AG09319 (cell line): Measurements from ENCODE around the gene GLI1.

Experiments used
- DNase-seq: peaks from one replicate; pipeline ENCODE4 v3.0.0-alpha.2; 2010; ENCODE audit warnings: low read depth; ENCODE audit errors: extremely low read depth
- TF ChIP-seq, protein P1 (sequence below): IDR thresholded peaks from 2 replicates; pipeline ENCODE4 v1.5.1; 2011; ENCODE audit warnings: low read depth, mild to moderate bottlenecking, inconsistent platforms, low read length, moderate library complexity

GLI1 gene

DNA sequence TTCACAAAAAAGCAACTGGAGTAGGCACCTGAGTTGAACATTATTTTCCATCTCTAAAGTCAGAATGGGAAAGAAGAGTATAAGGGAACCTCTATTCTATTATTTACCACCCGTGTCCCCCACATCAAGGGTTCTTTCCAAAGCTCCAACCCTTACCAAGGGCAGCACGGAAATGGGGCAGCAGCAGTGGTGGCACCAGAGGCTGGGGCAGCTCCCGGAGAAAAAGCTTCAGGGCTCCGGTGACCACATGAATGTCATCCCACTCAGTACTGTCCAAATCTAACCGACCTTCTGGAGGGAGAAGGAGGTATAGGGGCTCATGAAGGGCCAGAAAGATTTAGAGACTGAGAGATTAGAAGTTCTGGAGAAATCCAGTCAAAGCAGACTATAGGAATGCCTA, 14.3 kb downstream of the GLI1 start:
- TF ChIP-seq, protein P1, sequence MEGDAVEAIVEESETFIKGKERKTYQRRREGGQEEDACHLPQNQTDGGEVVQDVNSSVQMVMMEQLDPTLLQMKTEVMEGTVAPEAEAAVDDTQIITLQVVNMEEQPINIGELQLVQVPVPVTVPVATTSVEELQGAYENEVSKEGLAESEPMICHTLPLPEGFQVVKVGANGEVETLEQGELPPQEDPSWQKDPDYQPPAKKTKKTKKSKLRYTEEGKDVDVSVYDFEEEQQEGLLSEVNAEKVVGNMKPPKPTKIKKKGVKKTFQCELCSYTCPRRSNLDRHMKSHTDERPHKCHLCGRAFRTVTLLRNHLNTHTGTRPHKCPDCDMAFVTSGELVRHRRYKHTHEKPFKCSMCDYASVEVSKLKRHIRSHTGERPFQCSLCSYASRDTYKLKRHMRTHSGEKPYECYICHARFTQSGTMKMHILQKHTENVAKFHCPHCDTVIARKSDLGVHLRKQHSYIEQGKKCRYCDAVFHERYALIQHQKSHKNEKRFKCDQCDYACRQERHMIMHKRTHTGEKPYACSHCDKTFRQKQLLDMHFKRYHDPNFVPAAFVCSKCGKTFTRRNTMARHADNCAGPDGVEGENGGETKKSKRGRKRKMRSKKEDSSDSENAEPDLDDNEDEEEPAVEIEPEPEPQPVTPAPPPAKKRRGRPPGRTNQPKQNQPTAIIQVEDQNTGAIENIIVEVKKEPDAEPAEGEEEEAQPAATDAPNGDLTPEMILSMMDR, result no peak
- DNase-seq, result no peak

DNA sequence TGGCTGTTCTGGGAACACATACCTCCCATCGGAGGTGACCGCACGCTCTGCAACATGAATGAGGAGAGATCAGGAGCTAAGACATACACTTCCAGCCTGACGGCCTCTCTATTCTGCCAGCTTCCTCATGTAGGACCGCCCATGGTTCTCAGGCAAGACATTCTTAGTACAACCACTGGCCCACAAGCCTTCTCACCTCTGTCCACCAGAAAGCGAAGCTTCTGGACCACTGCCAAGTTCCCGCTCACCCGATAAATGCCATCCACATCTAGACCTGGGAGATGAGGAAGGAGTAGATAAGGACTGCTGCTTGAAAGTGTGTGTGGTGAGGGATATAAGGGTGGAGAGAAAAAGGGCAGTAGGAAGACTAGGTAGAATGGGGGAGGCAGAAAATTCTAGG, 14.8 kb downstream of the GLI1 start:
- DNase-seq, result no peak
- TF ChIP-seq, protein P1, result no peak

DNA sequence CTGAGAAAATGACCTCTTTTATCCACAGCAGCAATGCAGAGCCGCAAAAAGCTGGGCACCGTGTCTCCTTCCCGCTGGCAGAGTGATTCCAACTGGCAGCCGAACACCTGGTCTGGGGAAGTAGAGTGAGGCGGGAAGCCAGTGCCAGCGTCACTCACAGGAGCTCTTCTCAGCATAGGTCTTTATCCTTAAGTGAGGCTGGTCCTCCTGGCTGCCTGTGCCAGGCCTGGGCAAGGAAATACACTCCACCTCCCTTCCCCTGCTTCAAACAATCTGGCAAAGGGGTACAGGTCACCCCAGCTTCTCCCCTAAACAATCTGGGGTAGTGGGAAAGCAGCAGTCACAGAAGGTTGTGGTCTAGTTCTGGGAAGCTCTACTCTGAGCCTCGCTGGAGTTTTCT, 15.3 kb downstream of the GLI1 start:
- TF ChIP-seq, protein P1, result no peak
- no peak for DNase-seq

DNA sequence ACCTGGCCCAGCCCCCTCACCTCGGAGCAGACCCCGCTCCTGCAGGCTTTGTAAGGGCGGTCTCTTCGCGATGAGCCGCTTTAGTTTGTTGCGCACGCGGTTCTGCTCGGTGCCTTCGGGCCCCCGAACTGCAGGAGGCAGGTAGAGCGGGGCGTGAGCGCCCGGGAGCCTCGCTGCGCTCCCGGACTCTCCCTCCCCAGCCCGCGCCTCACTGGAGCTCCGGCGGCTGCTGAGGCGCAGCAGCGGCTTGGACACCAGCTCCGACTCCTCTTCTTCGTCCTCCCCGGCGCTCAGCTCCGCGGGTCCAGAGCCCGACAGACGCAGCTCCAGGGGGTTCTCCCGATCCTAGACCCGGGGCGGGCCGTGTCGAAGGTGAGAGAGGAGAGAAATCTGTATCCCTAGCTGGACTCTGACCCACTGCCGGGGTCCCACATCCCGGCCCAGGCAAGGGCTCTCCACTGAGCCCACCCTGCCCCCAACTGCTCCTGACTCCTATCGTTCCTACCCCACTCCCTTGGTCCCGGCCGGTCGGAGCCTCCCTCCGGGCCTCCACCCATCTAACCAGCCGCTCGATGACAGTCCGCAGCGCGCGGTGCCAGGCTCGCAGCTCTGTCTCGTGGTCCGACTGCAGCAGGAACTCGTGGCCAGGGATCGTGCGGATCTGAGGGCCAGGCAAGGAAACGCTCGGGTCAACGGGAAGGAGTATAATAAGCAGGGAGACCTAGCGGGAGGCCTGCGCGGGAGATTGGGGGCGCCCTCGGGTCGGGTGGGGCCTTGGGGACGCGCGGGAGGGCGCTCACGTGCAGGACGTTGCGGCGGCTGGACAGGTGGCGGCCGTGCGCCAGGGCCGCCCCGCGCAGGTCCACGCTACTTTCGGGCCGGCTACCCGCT, 15.9 kb downstream of the GLI1 start:
- TF ChIP-seq, protein P1, result no peak
- no peak for DNase-seq

DNA sequence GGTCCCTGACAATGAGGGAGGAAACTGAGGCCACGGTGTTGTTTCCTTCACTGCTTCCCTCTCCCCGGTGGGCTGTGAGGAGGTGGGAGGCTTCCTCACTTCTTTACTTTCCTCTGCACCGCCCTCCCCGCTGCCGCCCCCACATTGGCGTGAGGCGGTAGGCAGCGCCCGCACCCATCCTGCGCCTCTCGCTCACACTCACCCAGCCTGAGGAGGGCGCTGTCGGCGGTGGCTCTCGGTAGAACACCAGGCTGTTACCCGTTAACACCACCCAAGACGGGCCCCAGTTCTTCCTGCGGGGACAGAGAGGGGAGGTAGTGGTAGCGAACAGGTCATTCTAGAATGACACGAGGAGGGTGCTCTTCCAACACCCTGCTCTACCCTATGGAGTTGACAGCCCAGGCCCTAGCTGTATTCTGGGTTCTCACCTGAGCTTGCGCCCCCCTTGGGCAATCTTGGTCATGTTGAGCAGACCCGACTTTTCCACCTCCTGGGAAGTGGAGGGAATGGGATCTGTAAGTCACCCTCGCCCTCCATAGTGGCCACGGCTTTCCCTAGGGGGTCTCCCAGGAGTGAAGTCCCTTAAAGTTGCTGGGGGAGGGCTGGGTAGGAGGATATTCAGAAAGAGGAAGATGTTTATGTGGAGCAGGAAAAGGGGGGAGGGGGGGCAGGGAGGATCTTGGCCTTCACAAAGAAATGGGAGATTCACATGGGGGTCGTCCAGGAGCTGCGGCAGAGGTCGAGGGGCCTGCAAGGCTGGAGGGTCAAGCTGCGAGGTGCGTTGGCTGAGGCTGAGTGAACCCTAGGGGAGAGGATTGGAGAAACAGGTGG, 16.8 kb downstream of the GLI1 start:
- TF ChIP-seq, protein P1, result no peak; the same call in 1 of the 2 replicates
- no peak for DNase-seq

DNA sequence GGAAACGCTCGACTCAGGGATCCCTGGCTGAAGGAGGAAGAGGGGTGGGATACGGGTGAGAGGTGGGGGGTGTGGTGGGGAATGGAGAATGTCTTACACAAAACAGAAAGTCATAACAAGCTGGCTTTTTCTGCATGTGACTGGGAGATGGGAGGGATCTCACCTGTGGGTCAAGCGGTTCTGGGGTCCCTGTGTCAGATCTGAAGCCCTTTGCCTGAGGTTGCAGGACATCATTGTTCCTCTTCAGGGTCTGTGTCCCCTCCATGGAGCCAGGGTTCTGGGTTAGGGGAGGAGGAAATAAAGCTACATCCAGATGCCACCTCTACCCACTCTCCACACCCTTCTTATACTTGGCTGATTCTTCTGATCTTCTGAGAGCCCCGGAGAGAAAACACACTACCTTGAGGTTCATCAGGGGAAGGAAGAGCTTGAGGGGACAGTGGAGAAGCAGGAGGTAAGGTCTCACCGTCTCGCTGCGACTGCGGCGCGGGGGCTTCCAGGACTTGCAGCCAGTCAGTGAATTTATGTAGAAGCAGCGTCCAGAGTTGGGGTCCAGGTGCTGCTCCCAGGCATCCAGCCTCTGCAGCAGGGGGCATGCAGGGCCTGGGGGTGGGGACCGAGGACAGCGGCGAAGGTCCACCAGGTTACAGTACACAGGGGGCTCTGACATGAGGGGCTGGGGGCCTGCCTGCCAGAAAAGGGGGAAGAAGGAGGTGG, 17.6 kb downstream of the GLI1 start:
- TF ChIP-seq, protein P1, result no peak
- no peak for DNase-seq
